Measurements from ENCODE around the gene PNKD. TPM values are rescaled to one million over a fixed set of nuclear protein-coding genes. Genes with fewer than 3 reads are reported as not detected.

Gene PNKD
- total RNA-seq, 2 experiments from 2014 or later: 66.3 to 74.5 TPM

- Histone ChIP-seq H3K36me3 (ENCODE audit: insufficient read depth, low read length) (peaks cover 30% of the 10 kb centered on the region), H3K79me2 (ENCODE audit: insufficient read depth, low read depth, low read length) (peaks cover 6% of the 10 kb centered on the region; the same call in 1 of the 2 replicates), H2AFZ (ENCODE audit: low read length) (no peak overlapping the region), H3K9me2 (ENCODE audit: insufficient read depth, low read length) (no peaks in the 10 kb centered on the region), H3K27ac (ENCODE audit: low read depth, low read length, poor library complexity, severe bottlenecking) (no peak overlapping the region), H3K9me3 (ENCODE audit: low read length) (no peaks in the 10 kb centered on the region), H3K4me3 (ENCODE audit: low read depth, low read length, poor library complexity, severe bottlenecking) (no peak overlapping the region), H4K20me1 (ENCODE audit: insufficient read depth, low read length) (no peaks in the 10 kb centered on the region), H3K4me2 (ENCODE audit: low read length) (no peak overlapping the region), H3K4me1 (ENCODE audit: insufficient read depth, low read length, poor library complexity, severe bottlenecking) (peaks cover 17% of the 10 kb centered on the region)
- TF ChIP-seq EZH2phosphoT487 (IDR thresholded peaks at IDR 0.05; ENCODE audit: borderline replicate concordance, low read depth, low read length) (no peak), CTCF (conservative IDR thresholded peaks at IDR 0.05; ENCODE audit: low read length) (no peak)
- ChIA-PET CTCF (ENCODE audit: unreplicated experiment) (no interaction called here), POLR2A (interaction anchor here (0.6 kb wide), 1 partner anchor 161 kb away, joined by 4 read pairs; no protein-coding TSS in a partner anchor)
- no peak for DNase-seq (ENCODE audit: low spot score)
- BruUV-seq (replicated peaks): no TSS peak
- intact Hi-C loops (cut with micrococcal nuclease; ENCODE audit: unreplicated experiment): no loop called here
These were observed 5.4 kb upstream of the PNKD start for GRCh38 chr2:218264773-218265561.

GRCh38 chr2:218265626-218266025, 4.7 kb upstream of the PNKD start:
- intact Hi-C loops (cut with micrococcal nuclease; ENCODE audit: unreplicated experiment): no loop called here
- H3K4me1 ChIP-seq (ENCODE audit: insufficient read depth, low read length, poor library complexity, severe bottlenecking): peaks cover 15% of the 10 kb centered on the region
- POLR2A ChIA-PET: interaction anchor here (0.6 kb wide), 1 partner anchor 160 kb away, joined by 4 read pairs; no protein-coding TSS in a partner anchor
- no peak overlapping the region for H3K4me3 ChIP-seq (ENCODE audit: low read depth, low read length, poor library complexity, severe bottlenecking)
- H3K9me3 ChIP-seq (ENCODE audit: low read length): no peaks in the 10 kb centered on the region
- H3K36me3 ChIP-seq (ENCODE audit: insufficient read depth, low read length): peaks cover 30% of the 10 kb centered on the region
- no peak overlapping the region for H3K4me2 ChIP-seq (ENCODE audit: low read length)
- H3K79me2 ChIP-seq (ENCODE audit: insufficient read depth, low read depth, low read length): peaks cover 7% of the 10 kb centered on the region; the same call in 1 of the 2 replicates
- H4K20me1 ChIP-seq (ENCODE audit: insufficient read depth, low read length): no peaks in the 10 kb centered on the region
- CTCF ChIA-PET (ENCODE audit: unreplicated experiment): no interaction called here
- H2AFZ ChIP-seq (ENCODE audit: low read length): no peak overlapping the region
- no peak overlapping the region for H3K27ac ChIP-seq (ENCODE audit: low read depth, low read length, poor library complexity, severe bottlenecking)
- TF ChIP-seq EZH2phosphoT487 (IDR thresholded peaks at IDR 0.05; ENCODE audit: borderline replicate concordance, low read depth, low read length) (no peak), CTCF (conservative IDR thresholded peaks at IDR 0.05; ENCODE audit: low read length) (no peak)
- no TSS peak for BruUV-seq (replicated peaks)
- no peaks in the 10 kb centered on the region for H3K9me2 ChIP-seq (ENCODE audit: insufficient read depth, low read length)
- no peak for DNase-seq (ENCODE audit: low spot score)
